Ascending aorta (tissue), 2 donors: Measurements from ENCODE around the gene UBE3A. TPM values are rescaled to one million over a fixed set of nuclear protein-coding genes. Genes with fewer than 3 reads are reported as not detected.

Experiments
- DNase-seq, 2 donors: peaks; one replicate each; pipeline ENCODE4 v3.0.0-alpha.2; 2019; ENCODE audit warnings: low spot score in 2 of 2
- H3K27ac ChIP-seq, 2 donors: fragments of 200-600 bp; sonication (generic); one replicate each; pipeline ENCODE4 v1.5.1; 2016 to 2017; ENCODE audit warnings: mild to moderate bottlenecking in 1 of 2
- H3K27me3 ChIP-seq: fragments of 200-600 bp; sonication (generic); one replicate; pipeline ENCODE4 v1.5.1; 2017
- H3K36me3 ChIP-seq, 2 donors: fragments of 200-600 bp; sonication (generic); one replicate each; pipeline ENCODE4 v1.5.1; 2016
- H3K4me1 ChIP-seq, 2 donors: fragments of 200-600 bp; sonication (generic); one replicate each; pipeline ENCODE4 v1.5.1; 2016 to 2017; ENCODE audit warnings: mild to moderate bottlenecking in 1 of 2
- H3K4me3 ChIP-seq, 2 donors: fragments of 200-600 bp; sonication (generic); one replicate each; pipeline ENCODE4 v1.5.1; 2016 to 2017; ENCODE audit warnings: mild to moderate bottlenecking in 1 of 2
- H3K9me3 ChIP-seq, 2 donors: fragments of 200-600 bp; sonication (generic); one replicate each; pipeline ENCODE4 v1.5.1; 2016
- CTCF ChIP-seq, 3 experiments: fragments of 200-600 bp in 2 of 3; fragments of 450-650 bp in 1 of 3; sonication (generic) in 2 of 3; IDR thresholded peaks; one replicate each; pipeline ENCODE4 v1.5.1; 2016 to 2019; ENCODE audit warnings: antibody characterized with exemption in 3 of 3, mild to moderate bottlenecking in 1 of 3, moderate library complexity in 1 of 3
- intact Hi-C: fragments of 100-400 bp; cut with DNase I; formaldehyde crosslinking; loops from one replicate; pipeline ENCODE4 v1.15.1; 2023
- total RNA-seq: library from RNA; depleted of rRNA; stranded (reverse); fragments of >200 nt; gene quantifications from one replicate; pipeline ENCODE4 v1.1.0, GENCODE V29; 2016

UBE3A gene
- total RNA-seq, 1 donor from 2014 or later, result 34.1 TPM

GRCh38 chr15:25408929-25409328, 29.9 kb downstream of the UBE3A start:
- H3K27me3 ChIP-seq, result no peaks in the 10 kb centered on the region
- H3K9me3 ChIP-seq, result no peaks in the 10 kb centered on the region
- no peak for TF ChIP-seq CTCF (IDR thresholded peaks at IDR 0.05)
- H3K4me1 ChIP-seq, result peaks cover 0 to 3% of the 10 kb centered on the region in 2 donors
- no peak for DNase-seq
- peaks cover 7 to 9% of the 10 kb centered on the region in 2 donors for H3K36me3 ChIP-seq
- no peak overlapping the region for H3K4me3 ChIP-seq
- H3K27ac ChIP-seq, result no peak overlapping the region
- intact Hi-C loops, result no loop called here

- peaks cover 0 to 3% of the 10 kb centered on the region in 2 donors for H3K4me1 ChIP-seq
- H3K27me3 ChIP-seq, result no peaks in the 10 kb centered on the region
- H3K9me3 ChIP-seq, result no peaks in the 10 kb centered on the region
- no peak for DNase-seq
- peaks cover 10 to 13% of the 10 kb centered on the region in 2 donors for H3K36me3 ChIP-seq
- H3K4me3 ChIP-seq, result no peak overlapping the region
- no peak overlapping the region for H3K27ac ChIP-seq
- intact Hi-C loops, result no loop called here
- TF ChIP-seq CTCF (IDR thresholded peaks at IDR 0.05), result no peak
These were observed 30.4 kb downstream of the UBE3A start for GRCh38 chr15:25408428-25408827.

- Histone ChIP-seq H3K27me3 (no peaks in the 10 kb centered on the region), H3K27ac (no peak overlapping the region), H3K4me3 (no peak overlapping the region), H3K36me3 (peaks cover 11 to 18% of the 10 kb centered on the region in 2 donors), H3K9me3 (peaks cover 0 to 3% of the 10 kb centered on the region in 2 donors), H3K4me1 (peaks cover 0 to 3% of the 10 kb centered on the region in 2 donors)
- no peak for DNase-seq
- intact Hi-C loops, result no loop called here
- no peak for TF ChIP-seq CTCF (IDR thresholded peaks at IDR 0.05)
These were observed 30.9 kb downstream of the UBE3A start for GRCh38 chr15:25407950-25408349.

GRCh38 chr15:25406846-25407245, 32.0 kb downstream of the UBE3A start:
- no peak for DNase-seq
- H3K4me1 ChIP-seq, result peaks cover 0 to 3% of the 10 kb centered on the region in 2 donors
- H3K27ac ChIP-seq, result no peak overlapping the region
- H3K27me3 ChIP-seq, result no peaks in the 10 kb centered on the region
- peaks cover 6 to 13% of the 10 kb centered on the region in 2 donors for H3K9me3 ChIP-seq
- intact Hi-C loops, result no loop called here
- peaks cover 22 to 29% of the 10 kb centered on the region in 2 donors for H3K36me3 ChIP-seq
- no peak for TF ChIP-seq CTCF (IDR thresholded peaks at IDR 0.05)
- H3K4me3 ChIP-seq, result no peak overlapping the region

GRCh38 chr15:25406261-25406660, 32.6 kb downstream of the UBE3A start:
- peaks cover 22 to 31% of the 10 kb centered on the region in 2 donors for H3K36me3 ChIP-seq
- no peak for DNase-seq
- H3K4me3 ChIP-seq, result no peak overlapping the region
- peaks cover 0 to 3% of the 10 kb centered on the region in 2 donors for H3K4me1 ChIP-seq
- H3K9me3 ChIP-seq, result peaks cover 12 to 18% of the 10 kb centered on the region in 2 donors
- H3K27me3 ChIP-seq, result no peaks in the 10 kb centered on the region
- intact Hi-C loops, result no loop called here
- TF ChIP-seq CTCF (IDR thresholded peaks at IDR 0.05), result no peak
- H3K27ac ChIP-seq, result no peak overlapping the region

GRCh38 chr15:25403771-25404170, 35.1 kb downstream of the UBE3A start:
- DNase-seq, result no peak
- H3K9me3 ChIP-seq, result peaks cover 16 to 21% of the 10 kb centered on the region in 2 donors
- H3K27me3 ChIP-seq, result no peaks in the 10 kb centered on the region
- peaks cover 0 to 3% of the 10 kb centered on the region in 2 donors for H3K4me1 ChIP-seq
- no peak for TF ChIP-seq CTCF (IDR thresholded peaks at IDR 0.05)
- intact Hi-C loops, result no loop called here
- H3K36me3 ChIP-seq, result peaks cover 22 to 34% of the 10 kb centered on the region in 2 donors
- H3K4me3 ChIP-seq, result no peak overlapping the region
- H3K27ac ChIP-seq, result no peak overlapping the region
